ENCODE data around the gene TCERG1. TPM values are rescaled to one million over a fixed set of nuclear protein-coding genes. Genes with fewer than 3 reads are reported as not detected.
A peak's percentile ranks its signal among the peaks of the same experiment; 100 is the strongest.

Gene TCERG1
- total RNA-seq, 1 experiment from 2014 or later: 75.9 TPM

GRCh38 chr5:146426305-146426704 lies 20.8 kb upstream of the TCERG1 start:
- ChIA-PET POLR2A (no interaction called here), CTCF (no interaction called here)
- Histone ChIP-seq H3K27ac (ENCODE audit: low read length) (no peak overlapping the region), H3K36me3 (ENCODE audit: control insufficient read depth, insufficient read depth, low read length) (no peaks in the 10 kb centered on the region), H3K9me3 (ENCODE audit: control insufficient read depth, insufficient read depth, low read depth, low read length) (no peaks in the 10 kb centered on the region), H3K4me3 (ENCODE audit: low read depth in 2 of 2, low read length in 2 of 2) (no peak overlapping the region), H3K27me3 (ENCODE audit: control insufficient read depth, insufficient read depth, low read length) (no peaks in the 10 kb centered on the region; the same call in 1 of the 2 replicates), H3K4me1 (ENCODE audit: control insufficient read depth, insufficient read depth, low read length) (0 out of 2 replicates have a peak, but pooled peaks cover 2% of the 10 kb centered on the region)
- ATAC-seq: no peak
- in situ Hi-C loops (cut with HindIII; ENCODE audit: low pct_unique_long_range_greater_than_20kb, low sequenced_read_pairs): no loop called here
- no TSS peak for BruUV-seq (replicated peaks)
- TF ChIP-seq POLR2AphosphoS5 (IDR thresholded peaks at IDR 0.05; ENCODE audit: low read depth, low read length) (no peak), SIN3A (IDR thresholded peaks at IDR 0.05; ENCODE audit: borderline replicate concordance, insufficient read depth, low read depth, low read length) (no peak), CTCF (IDR thresholded peaks at IDR 0.05) (no peak), TCF7L2 (IDR thresholded peaks at IDR 0.05; ENCODE audit: low read depth, low read length) (no peak)
- TF ChIP-seq, protein P1, sequence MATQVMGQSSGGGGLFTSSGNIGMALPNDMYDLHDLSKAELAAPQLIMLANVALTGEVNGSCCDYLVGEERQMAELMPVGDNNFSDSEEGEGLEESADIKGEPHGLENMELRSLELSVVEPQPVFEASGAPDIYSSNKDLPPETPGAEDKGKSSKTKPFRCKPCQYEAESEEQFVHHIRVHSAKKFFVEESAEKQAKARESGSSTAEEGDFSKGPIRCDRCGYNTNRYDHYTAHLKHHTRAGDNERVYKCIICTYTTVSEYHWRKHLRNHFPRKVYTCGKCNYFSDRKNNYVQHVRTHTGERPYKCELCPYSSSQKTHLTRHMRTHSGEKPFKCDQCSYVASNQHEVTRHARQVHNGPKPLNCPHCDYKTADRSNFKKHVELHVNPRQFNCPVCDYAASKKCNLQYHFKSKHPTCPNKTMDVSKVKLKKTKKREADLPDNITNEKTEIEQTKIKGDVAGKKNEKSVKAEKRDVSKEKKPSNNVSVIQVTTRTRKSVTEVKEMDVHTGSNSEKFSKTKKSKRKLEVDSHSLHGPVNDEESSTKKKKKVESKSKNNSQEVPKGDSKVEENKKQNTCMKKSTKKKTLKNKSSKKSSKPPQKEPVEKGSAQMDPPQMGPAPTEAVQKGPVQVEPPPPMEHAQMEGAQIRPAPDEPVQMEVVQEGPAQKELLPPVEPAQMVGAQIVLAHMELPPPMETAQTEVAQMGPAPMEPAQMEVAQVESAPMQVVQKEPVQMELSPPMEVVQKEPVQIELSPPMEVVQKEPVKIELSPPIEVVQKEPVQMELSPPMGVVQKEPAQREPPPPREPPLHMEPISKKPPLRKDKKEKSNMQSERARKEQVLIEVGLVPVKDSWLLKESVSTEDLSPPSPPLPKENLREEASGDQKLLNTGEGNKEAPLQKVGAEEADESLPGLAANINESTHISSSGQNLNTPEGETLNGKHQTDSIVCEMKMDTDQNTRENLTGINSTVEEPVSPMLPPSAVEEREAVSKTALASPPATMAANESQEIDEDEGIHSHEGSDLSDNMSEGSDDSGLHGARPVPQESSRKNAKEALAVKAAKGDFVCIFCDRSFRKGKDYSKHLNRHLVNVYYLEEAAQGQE (IDR thresholded peaks at IDR 0.05; ENCODE audit: insufficient read depth in 1 of 2, low read depth in 2 of 2, low read length in 1 of 2): no peak
- intact Hi-C loops (cut with micrococcal nuclease; ENCODE audit: unreplicated experiment): no loop called here
- no peak for DNase-seq (ENCODE audit: low read depth, low spot score)

- no peaks in the 10 kb centered on the region for H3K9me3 ChIP-seq (ENCODE audit: control insufficient read depth, insufficient read depth, low read depth, low read length)
- BruUV-seq (replicated peaks): no TSS peak
- ChIA-PET CTCF (no interaction called here), POLR2A (no interaction called here)
- TF ChIP-seq CTCF (IDR thresholded peaks at IDR 0.05): peak; percentile 73
- TF ChIP-seq POLR2AphosphoS5 (IDR thresholded peaks at IDR 0.05; ENCODE audit: low read depth, low read length): no peak
- in situ Hi-C loops (cut with HindIII; ENCODE audit: low pct_unique_long_range_greater_than_20kb, low sequenced_read_pairs): no loop called here
- H3K4me1 ChIP-seq (ENCODE audit: control insufficient read depth, insufficient read depth, low read length): 0 out of 2 replicates have a peak, but pooled peaks cover 2% of the 10 kb centered on the region
- ATAC-seq: peak; percentile 85
- H3K4me3 ChIP-seq (ENCODE audit: low read depth in 2 of 2, low read length in 2 of 2): no peak overlapping the region
- intact Hi-C loops (cut with micrococcal nuclease; ENCODE audit: unreplicated experiment): loop anchor here (1.0 kb wide), 1 partner anchor 136 kb away; no protein-coding TSS in a partner anchor
- no peaks in the 10 kb centered on the region for H3K36me3 ChIP-seq (ENCODE audit: control insufficient read depth, insufficient read depth, low read length)
- H3K27ac ChIP-seq (ENCODE audit: low read length): no peak overlapping the region
- H3K27me3 ChIP-seq (ENCODE audit: control insufficient read depth, insufficient read depth, low read length): no peaks in the 10 kb centered on the region
- DNase-seq (ENCODE audit: low read depth, low spot score): no peak
Observed at GRCh38 chr5:146426853-146427618, 20.1 kb upstream of the TCERG1 start.
